Neuronal stem cell (in vitro differentiated cells): ENCODE results near the gene ZEB2.

Experiments used
- DNase-seq: peaks from one replicate; pipeline ENCODE4 v3.0.0-alpha.2; 2013; ENCODE audit warnings: low spot score
- H2AFZ ChIP-seq: one replicate; pipeline ENCODE4 v1.6.1; 2013; ENCODE audit warnings: mild to moderate bottlenecking, low read length, inconsistent platforms
- H2AK5ac ChIP-seq: 2 replicates; pipeline ENCODE4 v1.6.1; 2013; ENCODE audit warnings: low read depth, mild to moderate bottlenecking, inconsistent platforms, low read length, moderate library complexity, mixed read lengths
- H2BK120ac ChIP-seq: 2 replicates; pipeline ENCODE4 v1.6.1; 2013; ENCODE audit warnings: low read depth, mild to moderate bottlenecking, inconsistent platforms, low read length, moderate library complexity, mixed read lengths
- H2BK12ac ChIP-seq: one replicate; pipeline ENCODE4 v1.6.1; 2013; ENCODE audit warnings: low read length, inconsistent platforms
- H2BK15ac ChIP-seq: 2 replicates; pipeline ENCODE4 v1.6.1; 2013; ENCODE audit warnings: mild to moderate bottlenecking, low read length, inconsistent platforms, mixed read lengths
- H2BK5ac ChIP-seq: one replicate; pipeline ENCODE4 v1.6.1; 2013; ENCODE audit warnings: inconsistent platforms, mild to moderate bottlenecking, low read length, moderate library complexity
- H3K14ac ChIP-seq: one replicate; pipeline ENCODE4 v1.6.1; 2013; ENCODE audit warnings: low read length, inconsistent platforms
- H3K18ac ChIP-seq: 2 replicates; pipeline ENCODE4 v1.6.1; 2013; ENCODE audit warnings: low read length, inconsistent platforms
- H3K23ac ChIP-seq: 2 replicates; pipeline ENCODE4 v1.6.1; 2013; ENCODE audit warnings: low read depth, mild to moderate bottlenecking, mixed read lengths, low read length, inconsistent platforms; ENCODE audit not compliant: poor library complexity
- H3K27ac ChIP-seq: replicated peaks from 3 replicates; pipeline ENCODE4 v1.5.1; 2013; ENCODE audit warnings: low read length, inconsistent platforms
- H3K27me3 ChIP-seq, 3 experiments: 2 replicates each; pipeline ENCODE4 v1.6.1; 2013; ENCODE audit warnings: low read length in 3 of 3, mild to moderate bottlenecking in 2 of 3, inconsistent platforms in 1 of 3, low read depth in 1 of 3, mixed read lengths in 1 of 3, moderate library complexity in 1 of 3; ENCODE audit not compliant: control insufficient read depth in 3 of 3, insufficient read depth in 3 of 3
- H3K36me3 ChIP-seq, 2 donors: replicated peaks in 1 of 2; 2 replicates each; pipeline ENCODE4 v1.6.1; 2013; ENCODE audit warnings: low read length in 2 of 2; ENCODE audit not compliant: control insufficient read depth in 2 of 2, insufficient read depth in 2 of 2
- H3K4ac ChIP-seq: 2 replicates; pipeline ENCODE4 v1.6.1; 2013; ENCODE audit warnings: inconsistent platforms, mild to moderate bottlenecking, low read length, moderate library complexity
- H3K4me1 ChIP-seq, 2 donors: 1 replicate in 1 of 2; 2 replicates in 1 of 2; pipeline ENCODE4 v1.6.1; 2013; ENCODE audit warnings: low read length in 2 of 2, low read depth in 1 of 2; ENCODE audit not compliant: control insufficient read depth in 2 of 2, insufficient read depth in 1 of 2
- H3K4me2 ChIP-seq: one replicate; pipeline ENCODE4 v1.6.1; 2013; ENCODE audit warnings: mild to moderate bottlenecking, low read length, inconsistent platforms; ENCODE audit not compliant: insufficient read depth, poor library complexity, severe bottlenecking
- H3K4me3 ChIP-seq, 2 donors: 2 replicates each; pipeline ENCODE4 v1.5.1; 2013; ENCODE audit warnings: low read length in 2 of 2, mild to moderate bottlenecking in 2 of 2, inconsistent platforms in 1 of 2, moderate library complexity in 1 of 2
- H3K79me1 ChIP-seq: one replicate; pipeline ENCODE4 v1.6.1; 2013; ENCODE audit warnings: low read depth, mild to moderate bottlenecking, inconsistent platforms, low read length, moderate library complexity
- H3K9ac ChIP-seq: one replicate; pipeline ENCODE4 v1.6.1; 2013; ENCODE audit warnings: mild to moderate bottlenecking, low read depth, low read length, inconsistent platforms; ENCODE audit not compliant: poor library complexity
- H3K9me3 ChIP-seq, 2 donors: replicated peaks in 1 of 2; 2 replicates each; pipeline versions ENCODE3 to v1.6.1; 2013; ENCODE audit warnings: low read length in 2 of 2, mild to moderate bottlenecking in 2 of 2, inconsistent platforms in 1 of 2, low read depth in 1 of 2, mixed read lengths in 1 of 2, moderate library complexity in 1 of 2; ENCODE audit not compliant: control insufficient read depth in 2 of 2, insufficient read depth in 1 of 2
- H4K8ac ChIP-seq: one replicate; pipeline ENCODE4 v1.6.1; 2013; ENCODE audit warnings: low read depth, mild to moderate bottlenecking, inconsistent platforms, low read length, moderate library complexity
- H4K91ac ChIP-seq: one replicate; pipeline ENCODE4 v1.6.1; 2013; ENCODE audit warnings: low read length, low read depth, mild to moderate bottlenecking, inconsistent platforms; ENCODE audit not compliant: poor library complexity
- WGBS, 2 donors: extraction: QIAGEN DNeasy Blood & Tissue Kit; methylation state at CpG; one replicate each; pipeline ENCODE4 v1.1.7; 2013; ENCODE audit warnings: missing lambda C conversion rate in 2 of 2, mixed read lengths in 1 of 2; ENCODE audit not compliant: insufficient read length in 2 of 2, insufficient replicate concordance in 1 of 2; ENCODE audit errors: extremely low coverage in 2 of 2; 5-methylcytosine and 5-hydroxymethylcytosine counted together

The ZEB2 gene

DNA sequence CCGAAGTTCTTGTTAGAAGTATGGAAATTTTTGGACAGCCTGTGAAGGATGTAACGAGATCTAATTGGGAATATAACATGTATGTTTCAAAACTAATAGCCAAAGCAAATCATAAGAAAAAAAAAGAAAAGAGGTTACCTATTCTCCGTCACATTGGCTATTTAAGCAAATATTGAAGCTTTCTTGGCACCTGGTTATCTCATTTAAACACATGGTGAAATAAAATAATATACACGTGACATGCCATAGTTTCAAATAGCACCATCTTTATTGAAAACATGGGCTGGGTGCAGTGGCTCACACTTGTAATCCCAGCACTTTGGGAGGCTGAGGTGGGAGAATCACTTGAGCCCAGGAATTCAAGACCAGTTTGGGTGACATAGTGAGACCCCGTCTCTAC lies 56.7 kb downstream of the ZEB2 start:
- peaks cover 0 to 36% of the 10 kb centered on the region in 2 donors for H3K36me3 ChIP-seq
- no peak overlapping the region for H3K4ac ChIP-seq
- H4K91ac ChIP-seq = no peak overlapping the region
- no peak for DNase-seq
- H2BK120ac ChIP-seq = no peak overlapping the region
- H2BK15ac ChIP-seq = no peak overlapping the region
- no peak overlapping the region for H4K8ac ChIP-seq
- H3K14ac ChIP-seq = no peak overlapping the region
- no peaks in the 10 kb centered on the region for H3K27me3 ChIP-seq
- H3K27ac ChIP-seq = no peak overlapping the region
- H2BK12ac ChIP-seq = no peak overlapping the region
- H2AFZ ChIP-seq = no peak overlapping the region
- no peak overlapping the region for H3K4me2 ChIP-seq
- peaks cover 2% of the 10 kb centered on the region for H3K79me1 ChIP-seq
- H2AK5ac ChIP-seq = no peak overlapping the region
- no CpG with 5 or more reads among the region's 5 CpGs for WGBS, 2 donors
- H2BK5ac ChIP-seq = no peak overlapping the region
- H3K18ac ChIP-seq = no peak overlapping the region
- peaks cover 15 to 63% of the 10 kb centered on the region in 2 donors for H3K4me1 ChIP-seq
- no peak overlapping the region for H3K23ac ChIP-seq
- no peak overlapping the region for H3K9ac ChIP-seq
- no peaks in the 10 kb centered on the region for H3K9me3 ChIP-seq
- no peak overlapping the region for H3K4me3 ChIP-seq

DNA sequence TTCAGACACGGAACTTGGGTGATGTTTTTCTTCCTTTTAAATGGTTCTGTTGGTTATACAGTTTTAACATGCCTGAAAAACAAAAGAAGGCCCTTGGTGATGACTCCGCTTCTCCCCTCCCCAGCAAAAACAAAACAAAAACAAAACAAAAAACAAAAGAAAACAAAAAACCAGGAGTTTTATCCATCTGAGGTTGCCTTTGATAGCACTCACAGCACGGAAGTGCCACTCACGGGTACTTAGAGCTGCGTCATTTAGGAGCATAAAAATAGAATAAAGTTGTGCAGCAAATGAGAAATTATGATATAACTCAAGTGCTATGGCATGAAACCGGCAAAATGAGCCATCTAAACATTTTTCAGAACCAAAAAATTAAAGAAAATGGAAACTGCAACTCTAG lies 57.7 kb downstream of the ZEB2 start:
- no peak for DNase-seq
- Histone ChIP-seq H3K9ac (no peak overlapping the region), H3K4me1 (peaks cover 10 to 62% of the 10 kb centered on the region in 2 donors), H3K9me3 (no peaks in the 10 kb centered on the region), H3K36me3 (peaks cover 0 to 39% of the 10 kb centered on the region in 2 donors), H2BK12ac (no peak overlapping the region), H2AK5ac (no peak overlapping the region), H4K8ac (no peak overlapping the region), H3K14ac (no peak overlapping the region), H3K23ac (no peak overlapping the region), H3K27me3 (no peaks in the 10 kb centered on the region), H2BK120ac (no peak overlapping the region), H4K91ac (no peak overlapping the region), H3K4me2 (no peak overlapping the region), H3K18ac (no peak overlapping the region), H3K79me1 (peaks cover 2% of the 10 kb centered on the region), H2BK5ac (no peak overlapping the region), H2AFZ (no peak overlapping the region), H3K4ac (no peak overlapping the region), H3K27ac (no peak overlapping the region), H2BK15ac (no peak overlapping the region), H3K4me3 (no peak overlapping the region)
- no CpG with 5 or more reads among the region's 6 CpGs for WGBS, 2 donors

DNA sequence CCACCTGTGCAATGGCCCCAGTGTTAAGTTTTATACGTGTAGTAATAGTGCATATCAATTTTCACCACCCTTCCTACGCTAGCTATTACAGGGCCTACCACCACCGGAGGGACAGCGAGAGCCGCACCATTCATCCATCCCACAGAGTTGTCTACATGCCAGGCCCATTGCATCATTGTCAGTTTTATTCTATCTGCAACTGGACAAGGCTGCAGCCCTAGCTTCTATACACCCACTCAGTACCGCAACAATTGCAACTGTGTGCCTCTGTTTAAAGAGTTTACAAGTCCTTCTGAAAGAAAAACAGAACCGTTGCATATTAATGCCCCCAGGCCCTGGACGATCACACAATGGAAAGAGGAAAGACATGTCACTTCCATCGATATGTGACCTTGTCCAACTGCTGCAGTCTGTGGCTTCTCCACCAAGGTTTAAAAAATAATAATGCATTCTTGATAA lies 58.6 kb downstream of the ZEB2 start:
- Histone ChIP-seq H4K91ac (no peak overlapping the region), H3K79me1 (peaks cover 2% of the 10 kb centered on the region), H3K4me1 (peaks cover 9 to 60% of the 10 kb centered on the region in 2 donors), H3K9ac (no peak overlapping the region), H3K27me3 (no peaks in the 10 kb centered on the region), H2BK120ac (no peak overlapping the region), H3K36me3 (peaks cover 0 to 44% of the 10 kb centered on the region in 2 donors), H3K9me3 (no peaks in the 10 kb centered on the region), H3K27ac (no peak overlapping the region), H2AK5ac (no peak overlapping the region), H2AFZ (no peak overlapping the region), H4K8ac (no peak overlapping the region), H3K4ac (no peak overlapping the region), H3K23ac (no peak overlapping the region), H2BK15ac (no peak overlapping the region), H3K4me3 (no peak overlapping the region), H2BK12ac (no peak overlapping the region), H2BK5ac (no peak overlapping the region), H3K14ac (no peak overlapping the region), H3K4me2 (no peak overlapping the region), H3K18ac (no peak overlapping the region)
- DNase-seq = no peak
- WGBS, 2 donors = no CpG with 5 or more reads among the region's 9 CpGs

DNA sequence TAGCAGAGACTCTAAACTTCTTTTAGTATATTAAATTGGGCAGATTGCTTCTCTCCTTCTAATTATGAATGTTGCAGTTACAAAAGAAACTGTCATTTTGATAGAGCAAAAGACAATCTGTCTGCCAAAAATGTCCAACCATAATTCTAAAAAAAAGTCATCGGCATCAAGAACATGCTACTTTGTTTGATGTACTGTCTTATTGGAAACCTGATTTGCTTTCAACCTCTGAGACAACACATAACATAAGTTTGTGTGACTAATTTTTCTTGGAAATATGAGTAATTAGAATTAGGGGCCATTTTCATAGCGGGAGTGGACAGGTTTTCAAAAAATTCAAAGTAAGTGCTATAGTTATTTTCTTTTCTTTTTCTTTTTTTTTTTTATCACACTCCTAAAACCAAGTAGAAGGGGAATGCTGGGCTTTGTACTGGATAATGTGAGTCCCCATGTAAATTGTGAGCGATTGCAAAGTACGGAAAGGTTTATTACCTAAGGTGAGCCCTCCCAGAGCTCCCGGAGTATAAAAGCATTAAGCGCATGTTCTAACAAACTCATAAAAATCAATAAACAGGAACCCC lies 59.1 kb downstream of the ZEB2 start:
- Histone ChIP-seq H2AK5ac (no peak overlapping the region), H3K27me3 (no peaks in the 10 kb centered on the region), H2BK120ac (no peak overlapping the region), H3K4ac (no peak overlapping the region), H3K23ac (no peak overlapping the region), H3K4me2 (no peak overlapping the region), H3K18ac (no peak overlapping the region), H3K14ac (no peak overlapping the region), H3K4me1 (peaks cover 9 to 61% of the 10 kb centered on the region in 2 donors), H2BK5ac (no peak overlapping the region), H4K8ac (no peak overlapping the region), H3K79me1 (peaks cover 2% of the 10 kb centered on the region), H2AFZ (no peak overlapping the region), H2BK12ac (no peak overlapping the region), H3K27ac (no peak overlapping the region), H2BK15ac (no peak overlapping the region), H3K9me3 (no peaks in the 10 kb centered on the region), H3K36me3 (peaks cover 0 to 44% of the 10 kb centered on the region in 2 donors), H3K4me3 (no peak overlapping the region), H3K9ac (no peak overlapping the region), H4K91ac (no peak overlapping the region)
- DNase-seq = no peak
- no CpG with 5 or more reads among the region's 6 CpGs for WGBS, 2 donors
